Ovary (tissue), 3 donors: ENCODE data around the gene DCAF16.

Experiments
- CTCF ChIP-seq, 3 donors: fragments of 450-650 bp in 2 of 3; fragments of 200-600 bp in 1 of 3; IDR thresholded peaks; one replicate each; pipeline versions ENCODE4 v1.5.1 to v1.8.0; 2016 to 2022; ENCODE audit warnings: antibody characterized with exemption in 3 of 3, mild to moderate bottlenecking in 1 of 3
- EP300 ChIP-seq: sonication (generic); formaldehyde crosslinking; IDR thresholded peaks from one replicate; pipeline ENCODE4 v1.6.1; 2017; ENCODE audit warnings: antibody characterized with exemption
- POLR2A ChIP-seq: fragments of 450-650 bp; IDR thresholded peaks from one replicate; pipeline ENCODE4 v1.6.1; 2017; ENCODE audit warnings: antibody characterized with exemption, mild to moderate bottlenecking, moderate library complexity
- donor health status: DM: no; HTN: no; CAD: no.

DNA sequence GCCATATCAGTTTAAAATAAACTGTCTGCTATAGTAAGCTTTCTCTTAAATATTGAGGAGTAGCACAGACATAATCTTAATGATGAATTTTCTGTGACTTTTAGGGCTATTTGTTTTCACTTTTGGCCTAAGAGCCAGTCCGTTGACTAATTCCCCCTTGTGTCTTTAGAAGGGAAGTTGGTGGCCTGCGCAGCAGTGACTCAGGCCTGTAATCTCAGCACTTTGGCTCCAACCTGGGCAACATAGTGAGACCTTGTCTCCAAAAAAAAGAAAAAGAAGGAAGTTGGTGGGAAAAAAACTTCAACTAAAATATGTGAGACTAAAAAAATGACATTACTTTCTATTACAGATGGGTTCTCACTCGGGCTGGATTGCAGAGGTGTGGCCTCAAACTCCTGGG is 3.6 kb upstream of the DCAF16 start:
- TF ChIP-seq CTCF (IDR thresholded peaks at IDR 0.05), result no peak
- no peak for TF ChIP-seq POLR2A
- TF ChIP-seq EP300, result no peak
